ENCODE data around the gene NID2.

DNA sequence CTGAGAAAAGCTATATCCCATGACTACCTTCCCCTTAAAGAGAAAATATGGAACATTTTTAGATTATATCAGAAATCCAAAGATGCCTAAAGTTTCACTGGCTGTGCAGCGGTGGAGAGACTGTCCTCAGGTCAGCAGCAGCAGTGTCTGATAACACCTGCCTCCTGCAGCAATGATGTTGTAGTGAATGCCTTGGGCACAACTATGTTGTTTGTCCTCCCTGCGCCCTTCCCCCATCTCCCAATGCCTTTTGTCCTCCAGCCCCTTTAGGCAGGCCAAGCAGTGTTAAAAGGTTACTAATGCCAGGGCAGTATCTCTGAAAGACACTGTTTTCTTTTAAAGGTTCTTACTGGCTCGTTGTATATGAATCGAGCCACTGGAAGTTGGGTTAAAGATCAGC lies 66.3 kb downstream of the NID2 start:
- TF ChIP-seq, protein P1, sequence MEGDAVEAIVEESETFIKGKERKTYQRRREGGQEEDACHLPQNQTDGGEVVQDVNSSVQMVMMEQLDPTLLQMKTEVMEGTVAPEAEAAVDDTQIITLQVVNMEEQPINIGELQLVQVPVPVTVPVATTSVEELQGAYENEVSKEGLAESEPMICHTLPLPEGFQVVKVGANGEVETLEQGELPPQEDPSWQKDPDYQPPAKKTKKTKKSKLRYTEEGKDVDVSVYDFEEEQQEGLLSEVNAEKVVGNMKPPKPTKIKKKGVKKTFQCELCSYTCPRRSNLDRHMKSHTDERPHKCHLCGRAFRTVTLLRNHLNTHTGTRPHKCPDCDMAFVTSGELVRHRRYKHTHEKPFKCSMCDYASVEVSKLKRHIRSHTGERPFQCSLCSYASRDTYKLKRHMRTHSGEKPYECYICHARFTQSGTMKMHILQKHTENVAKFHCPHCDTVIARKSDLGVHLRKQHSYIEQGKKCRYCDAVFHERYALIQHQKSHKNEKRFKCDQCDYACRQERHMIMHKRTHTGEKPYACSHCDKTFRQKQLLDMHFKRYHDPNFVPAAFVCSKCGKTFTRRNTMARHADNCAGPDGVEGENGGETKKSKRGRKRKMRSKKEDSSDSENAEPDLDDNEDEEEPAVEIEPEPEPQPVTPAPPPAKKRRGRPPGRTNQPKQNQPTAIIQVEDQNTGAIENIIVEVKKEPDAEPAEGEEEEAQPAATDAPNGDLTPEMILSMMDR (IDR thresholded peaks at IDR 0.05): no peak
- no peak for TF ChIP-seq EZH2 (IDR thresholded peaks at IDR 0.05; ENCODE audit: borderline replicate concordance, insufficient read depth, low read depth, low read length, poor library complexity, severe bottlenecking)

Measured in B cell (primary cell).